ENCODE measurements around the gene HOXA4.

Gene HOXA4

DNA sequence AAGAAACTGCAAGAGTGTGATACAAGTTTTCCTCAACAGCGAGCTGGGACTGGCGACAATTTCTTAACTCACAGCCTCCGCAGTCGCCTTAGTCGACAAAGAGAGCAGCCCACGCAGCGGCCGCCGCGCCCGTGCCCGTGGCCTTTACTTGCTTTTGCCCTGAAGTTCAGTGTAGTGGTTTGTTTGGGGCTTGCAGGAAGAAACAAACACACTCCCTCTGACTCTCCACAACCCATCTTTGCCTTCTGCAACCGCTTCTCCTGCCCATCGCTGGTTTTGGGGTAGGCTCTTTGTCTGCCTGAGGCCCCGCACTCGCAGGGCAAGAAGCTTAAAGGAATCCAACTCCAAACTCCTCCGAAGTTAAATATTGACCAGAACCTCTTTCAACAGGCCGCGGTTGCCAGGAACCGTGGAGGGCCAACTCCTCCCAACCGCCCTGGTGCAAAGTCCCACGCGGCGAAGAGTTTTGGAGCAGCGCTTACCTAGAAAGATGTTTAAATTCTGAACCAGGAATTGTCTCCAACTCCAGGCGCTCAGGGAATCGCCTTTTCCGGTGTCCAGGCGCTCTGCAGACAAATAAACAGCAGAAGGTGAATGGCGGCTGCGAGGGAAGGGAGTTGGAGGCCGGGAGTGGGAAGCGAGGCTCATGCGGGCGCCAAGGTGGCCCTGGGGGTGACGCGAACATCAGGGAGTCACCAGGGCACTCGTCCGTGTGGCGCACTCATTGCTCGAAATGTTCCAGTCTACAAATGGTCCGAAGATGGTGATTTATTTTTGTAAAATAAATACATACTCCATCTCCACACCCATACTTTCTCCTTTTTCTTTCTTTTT, 8.3 kb downstream of the HOXA4 start:
- no peaks in the 10 kb centered on the region for H3K9me2 ChIP-seq (replicated peaks; ENCODE audit: insufficient read depth, low read length)
- no peaks in the 10 kb centered on the region for H3F3A ChIP-seq (ENCODE audit: insufficient read depth)
- TF ChIP-seq EZH2phosphoT487 (conservative IDR thresholded peaks at IDR 0.05; ENCODE audit: low read length): no peak
- TF ChIP-seq, protein P1, sequence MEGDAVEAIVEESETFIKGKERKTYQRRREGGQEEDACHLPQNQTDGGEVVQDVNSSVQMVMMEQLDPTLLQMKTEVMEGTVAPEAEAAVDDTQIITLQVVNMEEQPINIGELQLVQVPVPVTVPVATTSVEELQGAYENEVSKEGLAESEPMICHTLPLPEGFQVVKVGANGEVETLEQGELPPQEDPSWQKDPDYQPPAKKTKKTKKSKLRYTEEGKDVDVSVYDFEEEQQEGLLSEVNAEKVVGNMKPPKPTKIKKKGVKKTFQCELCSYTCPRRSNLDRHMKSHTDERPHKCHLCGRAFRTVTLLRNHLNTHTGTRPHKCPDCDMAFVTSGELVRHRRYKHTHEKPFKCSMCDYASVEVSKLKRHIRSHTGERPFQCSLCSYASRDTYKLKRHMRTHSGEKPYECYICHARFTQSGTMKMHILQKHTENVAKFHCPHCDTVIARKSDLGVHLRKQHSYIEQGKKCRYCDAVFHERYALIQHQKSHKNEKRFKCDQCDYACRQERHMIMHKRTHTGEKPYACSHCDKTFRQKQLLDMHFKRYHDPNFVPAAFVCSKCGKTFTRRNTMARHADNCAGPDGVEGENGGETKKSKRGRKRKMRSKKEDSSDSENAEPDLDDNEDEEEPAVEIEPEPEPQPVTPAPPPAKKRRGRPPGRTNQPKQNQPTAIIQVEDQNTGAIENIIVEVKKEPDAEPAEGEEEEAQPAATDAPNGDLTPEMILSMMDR (IDR thresholded peaks at IDR 0.05; ENCODE audit: insufficient read depth, low read length, poor library complexity, severe bottlenecking): no peak
- no peak overlapping the region for H2AFZ ChIP-seq (ENCODE audit: low read depth, low read length, severe bottlenecking)
- no peaks in the 10 kb centered on the region for H3K36me3 ChIP-seq (ENCODE audit: low read length)
- no peaks in the 10 kb centered on the region for H3K9me3 ChIP-seq (ENCODE audit: insufficient read depth, low read length)
- H3K9ac ChIP-seq (ENCODE audit: low read length): no peak overlapping the region
- no peaks in the 10 kb centered on the region for H4K20me1 ChIP-seq (ENCODE audit: low read depth, low read length)
- H3K79me2 ChIP-seq (ENCODE audit: insufficient read depth, low read length): no peaks in the 10 kb centered on the region
- no peaks in the 10 kb centered on the region for H3K27me3 ChIP-seq (ENCODE audit: low read length)
- no peak overlapping the region for H3K4me2 ChIP-seq (ENCODE audit: low read depth, low read length, poor library complexity, severe bottlenecking)
- no peak overlapping the region for H3K4me3 ChIP-seq (ENCODE audit: insufficient read depth, low read length, poor library complexity, severe bottlenecking)
- no peak overlapping the region for H3K27ac ChIP-seq (ENCODE audit: low read depth, low read length)

DNA sequence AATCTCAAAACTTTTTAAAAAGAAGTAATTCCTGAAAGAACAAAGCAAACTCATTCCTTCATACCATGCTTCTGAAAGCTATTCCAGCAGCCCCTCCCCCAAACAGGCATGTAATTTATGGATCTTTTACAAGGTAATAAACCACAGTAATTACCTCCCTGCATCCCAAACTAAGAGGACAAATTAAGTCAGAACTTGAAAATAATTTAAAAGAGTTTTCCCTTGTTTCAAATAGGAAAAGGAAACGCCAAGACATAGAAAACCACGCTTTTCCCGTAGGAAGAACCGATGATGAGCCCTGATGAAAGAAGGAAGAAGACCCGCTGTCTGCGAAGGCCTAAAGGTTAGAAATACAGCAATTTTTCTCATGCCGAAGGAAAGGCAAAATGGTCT, 8.9 kb downstream of the HOXA4 start:
- H2AFZ ChIP-seq (ENCODE audit: low read depth, low read length, severe bottlenecking): no peak overlapping the region
- no peaks in the 10 kb centered on the region for H3K79me2 ChIP-seq (ENCODE audit: insufficient read depth, low read length)
- no peak overlapping the region for H3K4me3 ChIP-seq (ENCODE audit: insufficient read depth, low read length, poor library complexity, severe bottlenecking)
- no peaks in the 10 kb centered on the region for H3K36me3 ChIP-seq (ENCODE audit: low read length)
- no peaks in the 10 kb centered on the region for H3F3A ChIP-seq (ENCODE audit: insufficient read depth)
- no peaks in the 10 kb centered on the region for H3K27me3 ChIP-seq (ENCODE audit: low read length)
- no peak overlapping the region for H3K27ac ChIP-seq (ENCODE audit: low read depth, low read length)
- TF ChIP-seq, protein P1 (IDR thresholded peaks at IDR 0.05; ENCODE audit: insufficient read depth, low read length, poor library complexity, severe bottlenecking): no peak
- TF ChIP-seq EZH2phosphoT487 (conservative IDR thresholded peaks at IDR 0.05; ENCODE audit: low read length): no peak
- no peak overlapping the region for H3K9ac ChIP-seq (ENCODE audit: low read length)
- H3K9me2 ChIP-seq (replicated peaks; ENCODE audit: insufficient read depth, low read length): no peaks in the 10 kb centered on the region
- no peaks in the 10 kb centered on the region for H4K20me1 ChIP-seq (ENCODE audit: low read depth, low read length)
- no peaks in the 10 kb centered on the region for H3K9me3 ChIP-seq (ENCODE audit: insufficient read depth, low read length)
- H3K4me2 ChIP-seq (ENCODE audit: low read depth, low read length, poor library complexity, severe bottlenecking): no peak overlapping the region

DNA sequence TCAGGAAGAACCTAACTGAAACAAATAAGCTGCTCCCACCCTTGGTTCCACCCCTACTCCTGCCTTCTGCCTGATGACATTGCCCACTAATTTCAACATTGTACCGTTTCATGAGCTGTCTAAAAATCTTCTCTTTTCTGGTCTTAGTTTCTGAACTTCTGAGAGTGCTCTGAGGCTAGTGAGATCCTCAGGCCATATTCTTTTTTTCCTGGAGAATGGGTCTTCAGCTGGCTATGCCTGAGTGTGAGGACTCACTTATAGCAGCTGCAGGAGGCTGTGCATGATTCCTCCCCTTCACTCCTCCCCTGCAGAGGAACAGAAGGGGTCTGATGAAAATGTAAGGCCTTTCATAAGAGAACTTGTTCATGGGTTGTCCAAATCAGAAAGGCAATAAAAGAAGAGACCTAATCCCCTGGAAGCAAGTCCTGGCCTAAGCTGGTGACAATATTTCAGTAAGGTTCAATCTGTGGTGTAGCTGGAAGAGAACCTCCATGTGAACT, 11.1 kb downstream of the HOXA4 start:
- no peak overlapping the region for H3K4me3 ChIP-seq (ENCODE audit: insufficient read depth, low read length, poor library complexity, severe bottlenecking)
- no peaks in the 10 kb centered on the region for H3K9me2 ChIP-seq (replicated peaks; ENCODE audit: insufficient read depth, low read length)
- no peak overlapping the region for H3K9ac ChIP-seq (ENCODE audit: low read length)
- H2AFZ ChIP-seq (ENCODE audit: low read depth, low read length, severe bottlenecking): no peak overlapping the region
- H3F3A ChIP-seq (ENCODE audit: insufficient read depth): no peaks in the 10 kb centered on the region
- TF ChIP-seq EZH2phosphoT487 (conservative IDR thresholded peaks at IDR 0.05; ENCODE audit: low read length): no peak
- TF ChIP-seq, protein P1 (IDR thresholded peaks at IDR 0.05; ENCODE audit: insufficient read depth, low read length, poor library complexity, severe bottlenecking): no peak
- H3K27ac ChIP-seq (ENCODE audit: low read depth, low read length): no peak overlapping the region
- H4K20me1 ChIP-seq (ENCODE audit: low read depth, low read length): no peaks in the 10 kb centered on the region
- no peak overlapping the region for H3K4me2 ChIP-seq (ENCODE audit: low read depth, low read length, poor library complexity, severe bottlenecking)
- H3K9me3 ChIP-seq (ENCODE audit: insufficient read depth, low read length): no peaks in the 10 kb centered on the region
- H3K27me3 ChIP-seq (ENCODE audit: low read length): no peaks in the 10 kb centered on the region
- H3K79me2 ChIP-seq (ENCODE audit: insufficient read depth, low read length): no peaks in the 10 kb centered on the region
- no peaks in the 10 kb centered on the region for H3K36me3 ChIP-seq (ENCODE audit: low read length)

Measured in SU-DHL-6 (cell line).